ENCODE data around the gene TSSK2.

TSSK2 gene

GRCh38 chr22:19172213-19173046 lies 41.3 kb downstream of the TSSK2 start:
- no peak for DNase-seq

- DNase-seq = no peak
These were observed 42.2 kb downstream of the TSSK2 start for GRCh38 chr22:19173047-19174035.

- no peak for DNase-seq
These were observed 43.3 kb downstream of the TSSK2 start for GRCh38 chr22:19174106-19175025.

DNA sequence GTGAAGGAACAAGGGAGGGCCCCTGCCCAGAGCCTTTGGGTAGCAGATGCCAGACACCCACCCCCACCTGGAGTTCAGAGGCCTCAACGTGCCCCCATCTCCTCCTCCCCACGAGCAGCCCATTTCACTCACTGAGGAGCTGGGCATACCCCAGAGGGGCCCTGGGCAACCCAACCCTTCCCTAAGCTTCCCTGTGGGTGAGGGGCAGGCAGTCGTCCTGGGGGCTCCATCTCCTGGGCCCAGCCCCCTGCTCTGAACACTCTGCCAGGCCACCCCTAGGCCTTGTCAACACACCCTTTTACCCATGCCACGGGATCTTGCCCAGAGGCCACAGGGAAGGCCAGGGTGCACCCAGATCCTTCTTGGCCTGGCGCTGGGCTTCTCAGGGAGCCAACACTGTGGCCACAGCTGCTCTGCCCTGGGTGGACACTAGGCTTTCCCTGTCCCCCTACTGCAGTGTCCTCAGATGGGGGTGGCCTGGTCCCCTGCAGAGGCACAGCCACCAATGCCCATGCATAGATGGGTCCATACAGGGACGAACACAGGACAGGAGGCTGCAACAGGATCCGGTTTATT lies 44.0 kb downstream of the TSSK2 start:
- DNase-seq = no peak

GRCh38 chr22:19175602-19176174 lies 44.6 kb downstream of the TSSK2 start:
- DNase-seq = no peak

DNA sequence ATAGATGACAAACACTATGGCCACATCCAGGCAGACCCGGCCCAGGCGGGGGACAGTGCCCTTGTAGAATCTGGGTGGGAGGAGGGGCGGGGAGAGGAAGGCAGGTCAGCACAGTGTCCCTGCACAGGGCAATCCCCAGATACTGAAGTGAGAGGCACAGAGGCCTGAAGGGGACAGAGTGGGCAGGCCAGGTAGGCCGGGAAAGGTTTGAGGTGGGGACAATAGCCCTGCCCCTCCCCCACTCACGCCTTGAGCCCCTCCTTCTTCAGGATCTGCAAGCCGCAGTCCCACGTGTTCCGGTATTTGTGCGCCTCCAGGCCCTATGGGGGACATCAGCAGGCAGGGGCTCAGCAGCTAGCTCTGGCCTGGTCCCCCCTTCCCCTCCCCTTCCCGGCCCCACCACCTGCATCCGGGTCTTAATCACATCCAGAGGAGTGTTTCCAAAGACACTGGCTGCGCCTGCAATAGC lies 45.1 kb downstream of the TSSK2 start:
- no peak for DNase-seq

DNA sequence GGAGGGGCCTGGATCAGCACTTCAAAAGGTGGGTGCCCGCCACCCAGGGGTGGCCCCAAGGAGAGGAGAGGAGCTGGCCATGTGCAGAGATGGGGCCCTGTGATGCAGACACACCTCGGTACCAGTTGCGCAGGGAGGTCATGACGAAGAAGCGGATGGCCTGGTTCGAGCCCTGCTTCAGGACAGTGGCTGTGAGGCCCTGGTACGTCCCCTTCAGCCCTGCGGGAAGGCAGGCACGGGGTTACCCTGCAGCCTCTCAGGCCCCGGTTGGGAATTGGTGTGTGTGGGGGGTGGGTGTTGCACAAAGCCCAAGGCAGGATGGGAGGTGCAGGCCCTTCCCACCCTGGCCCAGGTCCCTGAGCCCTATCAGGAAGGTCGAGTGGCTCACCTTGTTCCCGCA lies 45.6 kb downstream of the TSSK2 start:
- no peak for DNase-seq

DNA sequence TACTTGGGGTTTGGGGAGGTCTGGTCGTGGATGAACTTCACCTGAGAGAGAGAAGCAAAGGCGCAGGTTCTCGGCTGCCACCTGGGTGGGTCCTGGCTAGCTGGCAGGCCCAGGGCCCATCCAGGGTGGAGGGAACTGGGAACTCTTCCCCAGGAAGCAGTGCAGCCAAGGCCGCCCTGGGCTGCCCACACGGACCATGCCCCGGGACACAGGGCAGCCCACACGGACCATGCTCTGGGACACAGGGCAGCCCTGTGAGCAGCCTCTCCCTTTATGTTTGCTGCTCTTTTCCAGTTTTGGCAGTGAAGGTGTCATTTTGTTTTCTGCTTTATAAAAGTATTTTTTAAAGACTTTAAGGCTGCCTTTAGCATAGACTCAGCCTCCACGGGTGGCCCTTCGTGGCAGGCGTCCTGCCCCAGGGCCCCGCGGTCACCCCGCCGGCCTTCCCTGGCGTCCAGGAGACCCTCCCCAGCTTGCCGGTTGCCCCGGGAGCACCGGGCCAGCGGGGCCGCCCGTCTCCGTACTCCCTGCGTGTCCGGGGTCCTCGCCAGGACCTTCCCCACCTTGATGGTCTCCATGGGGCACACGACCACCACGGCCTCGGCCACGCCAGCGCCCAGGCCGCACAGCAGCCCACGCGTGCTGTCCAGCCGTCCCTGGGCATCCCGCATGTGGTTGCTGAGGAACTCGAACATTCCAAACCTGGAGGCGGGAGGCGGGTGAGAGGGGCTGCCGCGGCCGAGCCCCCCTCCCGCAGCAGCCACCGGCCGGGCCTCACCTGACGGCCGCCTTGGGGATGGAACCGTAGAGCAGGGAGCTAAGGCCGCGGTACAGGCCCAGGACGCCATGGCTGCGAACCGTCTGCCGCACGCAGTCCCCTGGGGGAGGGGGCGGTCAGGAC lies 46.3 kb downstream of the TSSK2 start:
- DNase-seq = no peak

DNA sequence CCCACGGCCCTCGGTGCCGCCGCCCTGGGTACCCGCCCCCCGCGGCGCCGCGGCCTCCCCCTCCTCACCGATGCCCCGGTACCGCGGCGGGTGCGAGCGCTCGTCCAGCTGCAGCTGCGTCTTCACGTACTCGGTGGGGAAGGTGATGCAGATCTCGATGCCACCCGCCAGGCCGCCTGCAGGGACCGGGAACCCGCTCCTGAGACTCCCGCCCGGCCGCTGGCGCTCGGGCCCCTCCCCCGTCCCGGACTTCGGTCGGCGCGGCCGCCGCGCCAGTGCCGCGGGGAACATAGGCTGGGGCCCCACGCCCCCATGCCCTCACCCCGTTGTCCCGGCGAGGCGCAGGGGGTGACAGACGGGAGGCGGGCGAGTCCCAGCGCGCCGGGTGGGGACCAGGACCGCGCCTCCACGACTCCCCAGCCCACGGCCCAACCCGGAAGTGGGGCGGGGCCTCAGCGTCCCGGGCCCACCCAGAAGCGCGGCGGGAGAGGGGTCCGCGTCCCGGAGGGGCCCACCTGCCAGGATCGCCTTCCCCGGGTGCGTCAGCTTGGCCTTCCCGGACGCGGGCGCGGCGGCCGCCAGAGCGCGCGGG lies 47.1 kb downstream of the TSSK2 start:
- DNase-seq = no peak

GRCh38 chr22:19178657-19179496 lies 47.8 kb downstream of the TSSK2 start, which contains the start of gene SLC25A1:
SLC25A1 (minus strand) TSS chr22:19178736; CDS start chr22:19178673, 63 bp downstream.
- DNase-seq = peak; percentile 55

GRCh38 chr22:19179497-19180048 lies 48.5 kb downstream of the TSSK2 start:
- no peak for DNase-seq

GRCh38 chr22:19180234-19180633 lies 49.1 kb downstream of the TSSK2 start:
- DNase-seq = no peak

DNA sequence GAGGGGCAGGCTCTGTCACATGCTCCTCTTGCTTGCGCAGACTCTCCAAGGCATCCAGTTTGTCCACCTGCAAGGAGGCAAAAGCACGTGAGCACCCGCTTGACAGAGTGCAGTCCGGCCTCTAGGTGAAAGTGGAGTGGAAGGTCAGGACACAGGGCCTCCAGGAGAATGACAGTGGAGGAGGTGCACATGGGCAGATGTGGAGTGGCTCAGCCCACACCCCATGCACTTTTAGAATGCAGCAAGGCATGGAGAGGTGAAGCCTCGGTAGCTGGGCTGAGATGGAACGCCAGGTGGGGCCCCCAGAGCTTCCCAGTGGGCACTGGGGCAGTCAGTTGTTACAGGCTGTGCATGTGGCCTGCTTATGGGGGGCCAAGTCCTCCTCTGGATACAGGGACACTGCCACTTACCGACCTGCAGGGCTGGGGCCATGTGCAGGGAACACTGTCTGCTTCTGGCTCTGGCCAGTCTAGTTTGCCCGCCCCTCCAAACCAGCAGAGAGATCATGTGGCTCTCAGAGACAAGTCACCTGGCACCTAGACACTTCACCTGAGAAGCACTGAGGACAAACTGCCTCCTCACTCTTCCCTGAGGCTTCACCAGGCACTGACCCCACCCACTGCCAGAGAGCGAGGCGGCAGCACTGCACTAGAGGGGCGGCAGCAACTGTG lies 49.8 kb downstream of the TSSK2 start:
- DNase-seq = no peak

DNA sequence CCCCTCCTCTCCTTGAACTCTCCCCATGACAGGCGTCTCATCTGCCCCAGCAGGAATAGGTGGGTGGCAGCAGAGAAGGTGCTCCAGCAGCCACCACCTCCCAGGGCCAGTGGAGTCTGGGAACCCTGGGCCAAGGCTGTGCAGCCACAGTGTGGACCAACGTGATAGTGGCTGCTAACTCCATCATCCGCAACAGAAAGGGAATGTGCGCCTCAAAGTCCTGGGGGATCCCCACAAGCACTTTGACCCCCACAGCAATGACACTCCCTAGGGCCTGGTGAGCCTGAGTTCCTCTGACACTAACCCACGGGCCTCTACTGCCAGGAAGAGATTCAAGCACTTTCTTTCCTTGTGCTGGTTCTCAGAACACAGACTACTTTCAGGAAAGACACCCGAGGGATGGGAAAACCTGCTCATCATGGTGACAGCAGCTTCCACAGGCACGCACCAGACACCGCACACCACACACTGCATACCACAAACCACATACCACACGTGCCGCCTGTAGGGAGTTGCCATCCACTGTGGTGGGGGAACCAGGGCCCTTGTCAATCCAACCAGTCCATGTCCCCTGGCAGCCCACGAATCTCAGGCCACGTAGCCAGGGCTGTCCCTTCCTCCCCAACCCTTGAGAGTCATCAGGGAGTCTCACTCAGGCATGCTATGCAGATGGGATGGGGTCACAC lies 50.8 kb downstream of the TSSK2 start:
- no peak for DNase-seq
